Testis (tissue), 3 donors: ENCODE measurements around the gene MEGF11. TPM values are rescaled to one million over a fixed set of nuclear protein-coding genes. Genes with fewer than 3 reads are reported as not detected.

ENCODE experiments used
- DNase-seq: peaks from one replicate; pipeline ENCODE4 v3.0.0-alpha.2; 2019
- H3K27ac ChIP-seq, 2 donors: fragments of 200-600 bp; sonication (generic); one replicate each; pipeline ENCODE4 v1.5.1; 2019
- H3K27me3 ChIP-seq: fragments of 200-600 bp; sonication (generic); one replicate; pipeline ENCODE4 v1.5.1; 2019
- H3K36me3 ChIP-seq: fragments of 200-600 bp; sonication (generic); one replicate; pipeline ENCODE4 v1.5.1; 2017; ENCODE audit warnings: low read depth; ENCODE audit errors: missing control alignments
- H3K4me1 ChIP-seq: fragments of 200-600 bp; sonication (generic); one replicate; pipeline ENCODE4 v1.5.1; 2019
- H3K4me3 ChIP-seq, 2 donors: fragments of 200-600 bp; sonication (generic); one replicate each; pipeline ENCODE4 v1.5.1; 2017 to 2019
- H3K9me3 ChIP-seq: fragments of 200-600 bp; sonication (generic); one replicate; pipeline ENCODE4 v1.5.1; 2017
- POLR2A ChIP-seq: fragments of 450-650 bp; IDR thresholded peaks from one replicate; pipeline ENCODE4 v1.6.1; 2017; ENCODE audit warnings: antibody characterized with exemption, mild to moderate bottlenecking, moderate library complexity
- WGBS, 2 donors: methylation state at CpG; one replicate each; pipeline ENCODE4 v1.1.5; 2018; 5-methylcytosine and 5-hydroxymethylcytosine counted together
- intact Hi-C: fragments of 100-400 bp; cut with DNase I; formaldehyde crosslinking; loops from one replicate; pipeline ENCODE4 v1.15.1; 2023; ENCODE audit warnings: low total_unique reads
- polyA plus RNA-seq: library from polyadenylated mRNA; stranded (reverse); fragments of 350-450 nt; fragmentation: Illumina TruSeq; extraction: RNeasy Lipid Tissue Mini Kit (QIAGEN cat#74804); gene quantifications from one replicate; pipeline ENCODE4 v1.2.3, GENCODE V29; 2014; ENCODE audit warnings: low read depth, low replicate concordance; ENCODE audit not compliant: insufficient read depth
- total RNA-seq, 2 donors: library from RNA; depleted of rRNA; stranded (reverse); fragments of >200 nt; gene quantifications; one replicate each; pipeline ENCODE4 v1.2.3, GENCODE V29; 2016
- TF ChIP-seq, protein P1 (sequence below), 3 experiments: fragments of 450-650 bp in 2 of 3; fragments of 200-600 bp in 1 of 3; sonication (generic) in 1 of 3; IDR thresholded peaks; one replicate each; pipeline ENCODE4 v1.5.1; 2016 to 2019; ENCODE audit warnings: antibody characterized with exemption in 3 of 3, mild to moderate bottlenecking in 2 of 3, moderate library complexity in 1 of 3

The MEGF11 gene
- total and polyA plus RNA-seq, 3 donors from 2014 or later, result 4.5 to 18.7 (median 8.6) TPM

DNA sequence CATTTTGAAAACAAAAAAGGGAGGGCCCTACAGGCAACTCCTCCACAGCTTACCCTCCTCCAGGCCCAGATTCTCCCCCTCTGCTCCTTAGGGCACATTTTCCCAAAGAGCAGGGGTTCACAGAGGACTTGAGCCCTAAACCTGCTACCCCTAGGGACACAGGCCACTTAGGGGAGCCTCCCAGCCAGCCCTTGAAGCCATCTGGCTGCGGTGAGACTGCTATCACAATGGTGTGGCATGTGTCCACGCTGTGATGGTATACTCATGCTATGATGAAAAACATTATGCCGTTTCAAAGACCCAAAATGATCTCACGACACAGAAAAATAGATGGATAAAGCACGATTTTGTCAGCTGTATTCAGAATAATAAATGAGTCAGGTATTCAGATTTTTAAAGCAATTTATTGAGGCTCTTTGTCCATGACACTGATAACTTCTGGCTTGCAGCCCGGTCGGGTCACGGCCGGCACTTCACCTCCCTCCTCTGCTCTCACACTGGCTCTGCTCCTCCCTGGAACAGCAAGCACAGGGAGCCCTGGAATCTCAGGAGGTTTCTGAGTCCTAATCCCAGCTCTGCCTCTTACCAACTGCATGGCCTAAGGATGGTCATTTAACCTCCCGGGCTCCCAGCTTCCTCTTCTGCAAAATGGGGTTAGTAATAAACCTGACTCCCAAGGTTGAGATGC, 115.3 kb downstream of the MEGF11 start:
- WGBS, 2 donors, result 59 to 66% methylated on average over 10 of the region's 10 CpGs
- Histone ChIP-seq H3K27me3 (no peaks in the 10 kb centered on the region), H3K4me3 (no peak overlapping the region), H3K27ac (no peak overlapping the region), H3K36me3 (no peaks in the 10 kb centered on the region), H3K9me3 (no peaks in the 10 kb centered on the region), H3K4me1 (peaks cover 20% of the 10 kb centered on the region)
- DNase-seq, result peak; percentile 70
- intact Hi-C loops, result no loop called here
- no peak for TF ChIP-seq POLR2A
- TF ChIP-seq, protein P1, sequence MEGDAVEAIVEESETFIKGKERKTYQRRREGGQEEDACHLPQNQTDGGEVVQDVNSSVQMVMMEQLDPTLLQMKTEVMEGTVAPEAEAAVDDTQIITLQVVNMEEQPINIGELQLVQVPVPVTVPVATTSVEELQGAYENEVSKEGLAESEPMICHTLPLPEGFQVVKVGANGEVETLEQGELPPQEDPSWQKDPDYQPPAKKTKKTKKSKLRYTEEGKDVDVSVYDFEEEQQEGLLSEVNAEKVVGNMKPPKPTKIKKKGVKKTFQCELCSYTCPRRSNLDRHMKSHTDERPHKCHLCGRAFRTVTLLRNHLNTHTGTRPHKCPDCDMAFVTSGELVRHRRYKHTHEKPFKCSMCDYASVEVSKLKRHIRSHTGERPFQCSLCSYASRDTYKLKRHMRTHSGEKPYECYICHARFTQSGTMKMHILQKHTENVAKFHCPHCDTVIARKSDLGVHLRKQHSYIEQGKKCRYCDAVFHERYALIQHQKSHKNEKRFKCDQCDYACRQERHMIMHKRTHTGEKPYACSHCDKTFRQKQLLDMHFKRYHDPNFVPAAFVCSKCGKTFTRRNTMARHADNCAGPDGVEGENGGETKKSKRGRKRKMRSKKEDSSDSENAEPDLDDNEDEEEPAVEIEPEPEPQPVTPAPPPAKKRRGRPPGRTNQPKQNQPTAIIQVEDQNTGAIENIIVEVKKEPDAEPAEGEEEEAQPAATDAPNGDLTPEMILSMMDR (IDR thresholded peaks at IDR 0.05), result no peak

DNA sequence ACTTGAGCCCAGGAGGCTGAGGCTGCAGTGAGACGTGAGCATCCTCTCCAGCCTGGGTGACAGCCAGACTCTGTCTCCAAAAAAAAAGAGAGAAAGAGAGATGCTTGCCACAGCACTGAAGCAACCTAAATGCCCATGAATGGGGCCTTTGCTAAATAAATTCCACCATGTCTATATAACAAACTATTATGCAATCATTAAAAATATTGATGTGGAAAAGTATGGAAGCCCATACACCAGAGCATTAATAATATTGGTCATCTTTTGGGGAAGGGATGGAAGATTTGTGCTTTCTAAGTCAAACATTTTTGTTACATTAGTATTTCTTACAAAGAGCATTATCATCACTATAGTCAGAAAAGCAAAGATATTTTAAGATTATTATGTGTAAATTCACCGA, 116.6 kb downstream of the MEGF11 start:
- intact Hi-C loops, result no loop called here
- no peak overlapping the region for H3K4me3 ChIP-seq
- TF ChIP-seq POLR2A, result no peak
- TF ChIP-seq, protein P1 (IDR thresholded peaks at IDR 0.05), result no peak
- no peak overlapping the region for H3K27ac ChIP-seq
- WGBS, 2 donors, result 68 to 70% methylated on average over 2 of the region's 2 CpGs
- no peaks in the 10 kb centered on the region for H3K27me3 ChIP-seq
- H3K4me1 ChIP-seq, result peaks cover 25% of the 10 kb centered on the region
- DNase-seq, result no peak
- no peaks in the 10 kb centered on the region for H3K36me3 ChIP-seq
- no peaks in the 10 kb centered on the region for H3K9me3 ChIP-seq

DNA sequence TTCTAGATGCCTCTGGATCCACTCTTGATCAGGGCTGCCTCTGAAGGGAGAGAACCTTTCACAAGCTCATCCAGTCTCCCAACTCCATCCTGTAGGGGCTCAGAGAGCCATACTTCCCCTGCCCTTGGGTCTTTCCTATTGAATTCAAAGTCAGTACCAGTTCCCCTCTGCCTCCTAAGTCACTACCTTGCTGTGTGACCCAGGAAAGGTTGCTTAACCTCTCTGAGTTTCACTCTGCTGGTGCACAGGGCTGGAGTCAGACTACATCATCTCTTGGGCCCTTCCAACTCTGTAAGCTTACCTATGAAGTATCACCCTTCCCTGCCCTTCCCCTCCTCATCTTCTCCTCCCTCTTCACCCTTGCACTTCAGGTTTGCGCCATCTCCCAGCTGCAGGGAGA, 117.9 kb downstream of the MEGF11 start:
- Histone ChIP-seq H3K27ac (no peak overlapping the region), H3K4me3 (no peak overlapping the region), H3K36me3 (no peaks in the 10 kb centered on the region), H3K27me3 (no peaks in the 10 kb centered on the region), H3K4me1 (peaks cover 25% of the 10 kb centered on the region), H3K9me3 (no peaks in the 10 kb centered on the region)
- TF ChIP-seq, protein P1 (IDR thresholded peaks at IDR 0.05), result no peak
- TF ChIP-seq POLR2A, result no peak
- WGBS, 2 donors, result 97 to 100% methylated on average over 1 of the region's 1 CpG
- intact Hi-C loops, result no loop called here
- DNase-seq, result no peak

DNA sequence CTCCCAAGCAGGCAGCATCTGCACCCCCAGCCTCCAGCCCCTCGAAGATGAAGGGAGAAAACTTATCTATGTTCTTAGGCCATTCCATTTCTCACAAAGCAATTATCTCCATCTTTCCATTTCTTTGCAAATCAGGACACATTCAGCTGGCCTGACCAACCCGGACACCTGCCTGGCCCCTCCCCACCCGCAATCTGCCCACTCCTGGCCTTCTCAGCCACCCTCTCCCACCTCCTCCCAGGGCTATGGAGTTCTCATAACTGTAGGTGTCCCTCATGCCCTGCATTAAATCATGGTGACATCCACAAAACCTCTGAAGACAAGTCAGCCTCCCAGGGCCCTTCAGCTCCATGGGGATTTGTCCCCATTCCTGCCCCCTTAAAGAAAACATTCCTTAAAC, 119.3 kb downstream of the MEGF11 start:
- WGBS, 2 donors, result 79 to 82% methylated on average over 3 of the region's 3 CpGs
- TF ChIP-seq, protein P1 (IDR thresholded peaks at IDR 0.05), result no peak
- TF ChIP-seq POLR2A, result no peak
- Histone ChIP-seq H3K27ac (no peak overlapping the region), H3K27me3 (no peaks in the 10 kb centered on the region), H3K9me3 (no peaks in the 10 kb centered on the region), H3K4me3 (no peak overlapping the region), H3K4me1 (peaks cover 25% of the 10 kb centered on the region), H3K36me3 (no peaks in the 10 kb centered on the region)
- no peak for DNase-seq
- intact Hi-C loops, result no loop called here
